GM12873 (cell line): Measurements from ENCODE around the gene DNAL4.

ENCODE experiments used
- TF ChIP-seq, protein P1 (sequence below): IDR thresholded peaks from 2 replicates; pipeline ENCODE4 v1.5.1; 2012; ENCODE audit warnings: low read depth, mild to moderate bottlenecking, moderate library complexity, low read length, control low read depth; ENCODE audit not compliant: insufficient read depth; ENCODE audit errors: missing control alignments

Gene DNAL4

DNA sequence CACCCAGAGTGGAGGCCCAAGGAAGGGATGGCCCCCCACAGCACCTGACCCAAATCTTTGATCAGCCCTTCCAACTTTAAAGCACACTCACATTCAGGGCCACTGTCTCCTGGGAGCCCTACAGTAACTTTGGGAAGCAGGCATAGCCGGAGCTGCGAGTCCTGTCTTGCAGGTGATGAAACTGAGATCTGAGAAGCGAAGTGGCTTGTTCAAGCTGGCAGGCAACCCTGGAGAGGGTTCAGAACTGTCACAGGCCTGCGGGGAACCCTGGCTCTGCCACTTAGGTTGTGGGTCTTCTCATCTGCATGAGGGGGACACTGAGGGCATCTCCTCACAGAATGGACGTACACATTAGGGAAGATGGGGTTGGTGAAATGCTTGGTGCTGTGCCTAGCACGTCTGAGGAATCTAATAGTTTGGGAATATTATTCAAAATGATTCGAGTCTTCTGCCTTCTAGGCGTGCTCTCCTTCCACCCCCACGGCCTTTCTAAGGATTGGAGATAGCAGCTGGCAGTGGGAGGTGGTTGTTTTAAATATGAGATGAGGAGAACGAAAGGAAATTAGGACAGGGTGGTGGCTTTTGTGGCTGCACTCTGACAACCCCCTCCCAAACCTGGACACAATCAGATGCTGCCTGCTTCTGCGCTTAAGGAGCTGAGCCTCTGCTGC is 19.3 kb downstream of the DNAL4 start:
- TF ChIP-seq, protein P1, sequence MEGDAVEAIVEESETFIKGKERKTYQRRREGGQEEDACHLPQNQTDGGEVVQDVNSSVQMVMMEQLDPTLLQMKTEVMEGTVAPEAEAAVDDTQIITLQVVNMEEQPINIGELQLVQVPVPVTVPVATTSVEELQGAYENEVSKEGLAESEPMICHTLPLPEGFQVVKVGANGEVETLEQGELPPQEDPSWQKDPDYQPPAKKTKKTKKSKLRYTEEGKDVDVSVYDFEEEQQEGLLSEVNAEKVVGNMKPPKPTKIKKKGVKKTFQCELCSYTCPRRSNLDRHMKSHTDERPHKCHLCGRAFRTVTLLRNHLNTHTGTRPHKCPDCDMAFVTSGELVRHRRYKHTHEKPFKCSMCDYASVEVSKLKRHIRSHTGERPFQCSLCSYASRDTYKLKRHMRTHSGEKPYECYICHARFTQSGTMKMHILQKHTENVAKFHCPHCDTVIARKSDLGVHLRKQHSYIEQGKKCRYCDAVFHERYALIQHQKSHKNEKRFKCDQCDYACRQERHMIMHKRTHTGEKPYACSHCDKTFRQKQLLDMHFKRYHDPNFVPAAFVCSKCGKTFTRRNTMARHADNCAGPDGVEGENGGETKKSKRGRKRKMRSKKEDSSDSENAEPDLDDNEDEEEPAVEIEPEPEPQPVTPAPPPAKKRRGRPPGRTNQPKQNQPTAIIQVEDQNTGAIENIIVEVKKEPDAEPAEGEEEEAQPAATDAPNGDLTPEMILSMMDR: no peak

DNA sequence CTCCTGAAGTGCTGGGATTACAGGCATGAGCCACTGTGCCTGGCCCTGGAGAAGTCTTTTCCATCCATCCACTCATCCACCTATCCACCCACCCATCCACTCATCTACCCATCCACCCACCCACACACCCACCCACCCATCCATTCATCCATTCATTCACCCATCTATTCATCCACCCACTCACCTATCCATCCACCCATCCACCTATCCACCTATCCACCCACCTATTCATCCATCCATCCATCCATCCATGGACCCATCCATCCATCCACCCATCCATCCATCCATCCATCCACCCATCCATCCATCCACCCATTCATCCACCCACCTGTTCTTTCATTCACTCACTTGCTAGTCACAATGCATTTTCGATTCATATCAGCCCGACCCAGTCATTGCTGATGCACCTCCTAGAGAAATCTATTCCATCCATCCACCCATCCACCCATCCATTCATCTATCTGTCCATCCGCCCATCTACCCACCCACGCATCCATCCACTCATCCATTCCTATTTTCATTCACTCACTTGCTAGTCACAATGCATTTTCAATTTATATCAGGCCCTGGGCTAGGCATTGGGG is 20.5 kb downstream of the DNAL4 start:
- TF ChIP-seq, protein P1: no peak

DNA sequence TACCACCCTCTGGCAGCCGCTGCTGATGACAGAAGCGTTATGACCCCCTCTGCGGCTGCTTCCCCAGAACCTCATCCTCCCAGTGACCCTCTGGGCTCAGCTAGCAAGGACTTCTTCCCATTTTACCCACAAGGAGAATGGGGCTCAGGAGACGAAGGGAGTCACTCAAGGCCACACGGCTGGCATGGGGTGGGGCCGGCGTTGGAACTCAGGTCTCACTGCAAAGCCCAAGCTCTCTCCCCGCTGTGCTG is 21.4 kb downstream of the DNAL4 start:
- TF ChIP-seq, protein P1: no peak

DNA sequence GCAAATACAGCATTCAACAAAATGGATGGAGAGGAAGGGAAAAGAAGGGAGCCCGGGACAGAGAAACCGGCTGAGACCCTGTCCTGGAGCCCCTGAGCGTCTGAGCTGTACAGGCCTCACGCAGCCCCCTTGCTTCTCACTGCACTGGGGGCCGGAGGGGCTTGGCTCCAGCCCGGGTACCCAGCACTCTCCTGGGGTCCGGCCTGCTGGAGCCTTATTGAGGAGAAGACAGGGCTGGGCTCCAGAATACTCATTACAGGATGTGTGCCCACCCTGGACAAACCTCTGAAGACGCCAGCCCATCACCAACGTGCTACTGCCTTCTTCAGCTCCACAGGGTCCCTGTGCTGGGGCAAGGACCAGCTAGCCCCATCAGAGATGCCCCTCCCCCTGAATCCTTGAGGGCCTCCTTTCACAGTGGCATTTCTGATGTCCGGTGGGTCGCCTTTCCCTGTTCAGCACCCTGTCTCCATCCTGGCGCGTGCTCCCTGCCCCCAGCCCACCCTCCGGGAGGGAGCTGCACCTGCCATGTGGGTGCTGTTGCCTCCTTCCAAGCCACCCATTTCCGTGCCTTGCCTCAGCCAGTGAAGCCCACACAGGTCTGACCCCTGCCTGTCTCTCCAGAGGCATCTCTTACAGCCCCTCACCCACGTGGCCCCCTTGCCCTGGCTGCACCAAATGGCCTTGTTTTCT is 23.5 kb downstream of the DNAL4 start:
- TF ChIP-seq, protein P1: no peak

DNA sequence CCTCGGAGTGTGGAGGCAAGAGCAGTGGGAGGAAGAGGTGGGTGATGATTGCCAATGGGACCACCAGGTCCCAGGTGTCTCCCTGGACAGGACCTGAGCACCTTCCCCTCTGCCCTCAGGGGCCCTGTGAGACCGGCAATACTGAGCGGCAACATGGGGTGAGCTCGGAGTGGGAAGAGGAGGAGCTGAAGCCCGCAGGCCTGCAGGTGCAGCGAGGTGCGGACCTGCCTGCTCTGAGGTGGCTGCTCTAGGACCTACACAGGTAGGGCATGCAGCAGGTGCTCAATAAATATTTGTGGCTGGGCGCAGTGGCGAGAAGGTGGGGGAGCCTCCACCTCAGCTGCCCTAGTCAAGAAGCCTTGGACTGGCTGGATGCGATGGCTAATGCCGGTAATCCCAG is 25.9 kb downstream of the DNAL4 start:
- TF ChIP-seq, protein P1: no peak

DNA sequence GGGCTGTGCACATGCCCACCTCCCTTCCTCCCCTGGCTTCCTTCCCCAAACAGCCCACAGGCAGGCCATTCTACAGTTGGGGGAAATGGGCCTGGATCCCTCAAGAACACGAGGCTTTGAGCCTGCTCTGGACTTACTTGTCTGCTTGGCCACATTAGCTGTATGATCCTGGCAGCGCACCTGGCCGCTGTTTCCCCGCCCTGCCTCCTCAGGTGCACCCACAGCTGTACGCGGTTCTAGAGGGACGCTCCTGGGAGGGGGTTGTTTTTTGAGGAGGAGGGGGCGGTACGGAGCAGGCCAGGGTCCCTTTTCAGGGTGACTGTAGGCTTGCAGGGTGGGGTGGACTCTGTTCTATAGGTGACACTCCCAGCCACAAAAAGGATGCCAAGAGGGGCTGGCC is 26.6 kb downstream of the DNAL4 start:
- TF ChIP-seq, protein P1: no peak

DNA sequence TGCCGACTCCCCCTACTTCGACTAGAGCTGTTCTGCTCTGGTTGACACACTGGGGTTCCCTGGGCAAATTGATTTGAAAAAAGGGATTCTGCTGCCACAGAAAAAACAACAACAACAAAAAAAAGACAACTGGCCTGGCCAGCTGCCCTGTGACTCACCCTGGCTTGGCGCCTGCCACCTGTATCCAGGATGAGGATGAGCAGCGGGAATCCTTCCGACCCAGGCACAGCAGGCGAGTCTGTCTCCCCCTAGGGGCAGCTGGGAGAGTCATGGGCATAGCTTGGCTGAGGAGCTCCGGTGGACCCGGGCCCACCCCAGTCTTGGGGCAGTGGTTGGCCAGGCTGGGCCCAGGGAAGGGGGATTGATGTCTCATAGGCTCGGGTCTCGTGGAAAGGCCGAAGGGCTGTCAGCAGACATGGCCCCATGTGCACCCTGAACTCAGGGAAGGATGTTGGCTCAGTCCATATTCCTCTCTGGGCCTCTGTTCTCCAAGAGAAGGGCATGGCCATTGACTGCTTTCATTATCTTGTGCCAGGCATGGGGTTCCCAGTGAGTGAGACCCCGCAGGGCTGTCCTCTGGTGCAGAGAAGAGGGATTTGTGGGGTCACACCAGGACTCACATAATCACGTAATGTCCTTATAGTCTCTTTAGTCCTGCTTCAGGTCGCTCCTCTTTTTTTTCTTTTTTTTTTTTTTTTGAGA is 27.7 kb downstream of the DNAL4 start:
- TF ChIP-seq, protein P1: peak; percentile 89
